ENCODE results near the gene SULT1C4. TPM values are rescaled to one million over a fixed set of nuclear protein-coding genes. Genes with fewer than 3 reads are reported as not detected.

The SULT1C4 gene
- total RNA-seq, 1 experiment from 2014 or later, result 4.3 TPM

- TF ChIP-seq ARID4B (CRISPR knock-in tag; IDR thresholded peaks at IDR 0.05; ENCODE audit: borderline replicate concordance), result no peak
- TF ChIP-seq, protein P1, sequence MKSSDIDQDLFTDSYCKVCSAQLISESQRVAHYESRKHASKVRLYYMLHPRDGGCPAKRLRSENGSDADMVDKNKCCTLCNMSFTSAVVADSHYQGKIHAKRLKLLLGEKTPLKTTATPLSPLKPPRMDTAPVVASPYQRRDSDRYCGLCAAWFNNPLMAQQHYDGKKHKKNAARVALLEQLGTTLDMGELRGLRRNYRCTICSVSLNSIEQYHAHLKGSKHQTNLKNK (CRISPR knock-in tag; IDR thresholded peaks at IDR 0.05), result no peak
These were observed 13.9 kb upstream of the SULT1C4 start (continued) for GRCh38 chr2:108363908-108364225.

DNA sequence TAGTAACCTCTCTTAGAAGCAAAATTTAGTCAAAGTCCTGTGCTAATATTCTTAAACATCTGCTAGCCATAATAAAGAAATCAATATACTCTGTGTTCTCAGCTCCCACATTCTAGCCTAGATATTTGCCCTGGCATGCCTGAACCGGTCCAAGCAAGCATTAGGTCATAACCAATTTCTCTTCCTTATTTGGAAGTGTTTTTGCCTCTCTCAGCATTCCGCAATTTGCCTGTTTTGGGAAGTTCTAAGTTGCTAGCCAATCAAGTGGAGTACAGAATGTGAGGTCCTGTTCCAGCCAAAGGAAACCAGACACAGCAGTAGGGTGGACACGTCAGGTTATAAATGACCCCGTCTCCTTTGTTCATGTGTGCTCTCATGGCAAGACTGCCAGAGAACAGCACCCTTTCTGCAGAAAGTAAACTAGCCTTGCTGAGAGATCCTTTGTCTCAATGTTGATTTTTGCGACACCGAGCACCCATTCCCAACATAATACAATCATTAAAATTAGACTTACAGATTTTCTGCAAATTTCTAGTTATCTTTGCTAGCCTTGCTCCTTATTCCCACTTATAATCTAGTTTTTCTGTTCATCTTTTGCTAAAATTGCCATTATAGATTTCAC is 13.0 kb upstream of the SULT1C4 start:
- peaks cover 13% of the 10 kb centered on the region for H3K36me3 Mint-ChIP-seq
- peaks cover 10% of the 10 kb centered on the region; the same call in 1 of the 2 replicates for H3K4me1 Mint-ChIP-seq
- peaks cover 33% of the 10 kb centered on the region for H3K9me3 Mint-ChIP-seq
- CTCF ChIA-PET, result no interaction called here
- POLR2A ChIA-PET, result no interaction called here
- TF ChIP-seq ZNF317 (CRISPR knock-in tag; IDR thresholded peaks at IDR 0.05; ENCODE audit: borderline replicate concordance, low read depth) (no peak), HMGA2 (CRISPR knock-in tag; IDR thresholded peaks at IDR 0.05) (no peak), OVOL2 (CRISPR knock-in tag; IDR thresholded peaks at IDR 0.05; ENCODE audit: borderline replicate concordance) (no peak), ZNF138 (CRISPR knock-in tag; conservative IDR thresholded peaks at IDR 0.05) (no peak), SMAD3 (CRISPR knock-in tag; IDR thresholded peaks at IDR 0.05; ENCODE audit: borderline replicate concordance) (no peak), PRDM15 (CRISPR knock-in tag; IDR thresholded peaks at IDR 0.05) (no peak), MYBL2 (CRISPR knock-in tag; IDR thresholded peaks at IDR 0.05) (no peak), MLX (CRISPR knock-in tag; IDR thresholded peaks at IDR 0.05) (no peak), PRRX2 (CRISPR knock-in tag; IDR thresholded peaks at IDR 0.05) (no peak)
- TF ChIP-seq, protein P2, sequence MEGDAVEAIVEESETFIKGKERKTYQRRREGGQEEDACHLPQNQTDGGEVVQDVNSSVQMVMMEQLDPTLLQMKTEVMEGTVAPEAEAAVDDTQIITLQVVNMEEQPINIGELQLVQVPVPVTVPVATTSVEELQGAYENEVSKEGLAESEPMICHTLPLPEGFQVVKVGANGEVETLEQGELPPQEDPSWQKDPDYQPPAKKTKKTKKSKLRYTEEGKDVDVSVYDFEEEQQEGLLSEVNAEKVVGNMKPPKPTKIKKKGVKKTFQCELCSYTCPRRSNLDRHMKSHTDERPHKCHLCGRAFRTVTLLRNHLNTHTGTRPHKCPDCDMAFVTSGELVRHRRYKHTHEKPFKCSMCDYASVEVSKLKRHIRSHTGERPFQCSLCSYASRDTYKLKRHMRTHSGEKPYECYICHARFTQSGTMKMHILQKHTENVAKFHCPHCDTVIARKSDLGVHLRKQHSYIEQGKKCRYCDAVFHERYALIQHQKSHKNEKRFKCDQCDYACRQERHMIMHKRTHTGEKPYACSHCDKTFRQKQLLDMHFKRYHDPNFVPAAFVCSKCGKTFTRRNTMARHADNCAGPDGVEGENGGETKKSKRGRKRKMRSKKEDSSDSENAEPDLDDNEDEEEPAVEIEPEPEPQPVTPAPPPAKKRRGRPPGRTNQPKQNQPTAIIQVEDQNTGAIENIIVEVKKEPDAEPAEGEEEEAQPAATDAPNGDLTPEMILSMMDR (IDR thresholded peaks at IDR 0.05), result no peak
- H3K27ac Mint-ChIP-seq, result peak overlapping the region; percentile 79
- ATAC-seq (no peak), DNase-seq (ENCODE audit: low spot score) (no peak)
- no peaks in the 10 kb centered on the region for H3K27me3 Mint-ChIP-seq (ENCODE audit: low read depth)
- H3K4me3 Mint-ChIP-seq, result no peak overlapping the region

- ChIA-PET CTCF (no interaction called here), POLR2A (no interaction called here)
- DNase-seq (ENCODE audit: low spot score) (no peak), ATAC-seq (no peak)
- H3K27me3 Mint-ChIP-seq (ENCODE audit: low read depth), result no peaks in the 10 kb centered on the region
- peaks cover 5% of the 10 kb centered on the region; the same call in 1 of the 2 replicates for H3K4me1 Mint-ChIP-seq
- peaks cover 30% of the 10 kb centered on the region for H3K9me3 Mint-ChIP-seq
- peaks cover 13% of the 10 kb centered on the region for H3K36me3 Mint-ChIP-seq
- H3K27ac Mint-ChIP-seq, result no peak overlapping the region
- TF ChIP-seq ESRRA (CRISPR knock-in tag; IDR thresholded peaks at IDR 0.05; ENCODE audit: borderline replicate concordance) (no peak), NFE2L1 (CRISPR knock-in tag; IDR thresholded peaks at IDR 0.05) (no peak), SMAD3 (CRISPR knock-in tag; IDR thresholded peaks at IDR 0.05; ENCODE audit: borderline replicate concordance) (no peak), ZSCAN18 (CRISPR knock-in tag; IDR thresholded peaks at IDR 0.05) (no peak)
- TF ChIP-seq, protein P3, sequence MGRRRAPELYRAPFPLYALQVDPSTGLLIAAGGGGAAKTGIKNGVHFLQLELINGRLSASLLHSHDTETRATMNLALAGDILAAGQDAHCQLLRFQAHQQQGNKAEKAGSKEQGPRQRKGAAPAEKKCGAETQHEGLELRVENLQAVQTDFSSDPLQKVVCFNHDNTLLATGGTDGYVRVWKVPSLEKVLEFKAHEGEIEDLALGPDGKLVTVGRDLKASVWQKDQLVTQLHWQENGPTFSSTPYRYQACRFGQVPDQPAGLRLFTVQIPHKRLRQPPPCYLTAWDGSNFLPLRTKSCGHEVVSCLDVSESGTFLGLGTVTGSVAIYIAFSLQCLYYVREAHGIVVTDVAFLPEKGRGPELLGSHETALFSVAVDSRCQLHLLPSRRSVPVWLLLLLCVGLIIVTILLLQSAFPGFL (CRISPR knock-in tag; IDR thresholded peaks at IDR 0.05; ENCODE audit: borderline replicate concordance), result no peak
- H3K4me3 Mint-ChIP-seq, result no peak overlapping the region
These were observed 12.1 kb upstream of the SULT1C4 start for GRCh38 chr2:108365656-108366055.

Measured in WTC11 (cell line).